Measurements from ENCODE around the gene MEGF8.
"Not testable (repeated sequence)": the region's sequence is repeated elsewhere in the genome, so short reads cannot be mapped to it uniquely, and the experiment has no call there.

The MEGF8 gene

DNA sequence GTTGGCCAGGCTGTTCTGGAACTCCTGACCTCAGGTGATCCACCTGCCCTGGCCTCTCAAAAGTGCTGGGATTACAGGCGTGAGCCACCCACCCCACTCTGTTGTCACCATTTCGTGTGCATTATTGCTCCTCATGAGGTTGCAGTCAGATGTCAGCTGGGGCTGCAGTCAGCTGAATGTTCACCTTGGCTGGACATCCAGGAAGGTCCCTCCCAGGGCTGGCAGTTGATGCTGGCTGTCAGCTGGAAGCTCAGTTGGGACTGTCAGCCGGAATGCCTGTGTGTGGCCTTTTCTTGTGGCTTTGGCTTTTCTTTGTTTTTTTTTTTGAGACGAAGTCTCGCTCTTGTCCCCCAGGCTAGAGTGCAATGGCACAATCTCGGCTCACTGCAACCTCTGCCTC, 6.6 kb downstream of the MEGF8 start:
- DNase-seq (ENCODE audit: low spot score): no peak

DNA sequence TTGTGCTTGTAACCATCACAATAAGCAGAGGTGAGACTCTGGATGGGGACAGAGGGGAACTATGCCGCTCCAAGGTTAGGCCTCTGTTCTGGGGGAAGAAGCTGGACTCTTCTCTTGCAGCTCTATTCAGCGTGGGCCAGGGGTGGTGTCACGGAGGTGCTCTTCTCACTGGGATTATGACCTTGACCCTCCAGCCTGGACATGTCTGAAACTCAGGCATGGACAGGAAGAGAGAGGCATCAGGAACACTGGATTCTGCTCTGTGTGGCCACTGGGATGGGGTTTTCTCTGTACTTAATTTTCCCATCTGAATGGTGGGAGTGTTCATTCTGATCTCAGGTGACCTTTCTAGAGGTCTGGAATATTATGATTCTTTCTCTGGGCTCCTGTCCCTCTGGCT, 7.6 kb downstream of the MEGF8 start:
- no peak for DNase-seq (ENCODE audit: low spot score)

DNA sequence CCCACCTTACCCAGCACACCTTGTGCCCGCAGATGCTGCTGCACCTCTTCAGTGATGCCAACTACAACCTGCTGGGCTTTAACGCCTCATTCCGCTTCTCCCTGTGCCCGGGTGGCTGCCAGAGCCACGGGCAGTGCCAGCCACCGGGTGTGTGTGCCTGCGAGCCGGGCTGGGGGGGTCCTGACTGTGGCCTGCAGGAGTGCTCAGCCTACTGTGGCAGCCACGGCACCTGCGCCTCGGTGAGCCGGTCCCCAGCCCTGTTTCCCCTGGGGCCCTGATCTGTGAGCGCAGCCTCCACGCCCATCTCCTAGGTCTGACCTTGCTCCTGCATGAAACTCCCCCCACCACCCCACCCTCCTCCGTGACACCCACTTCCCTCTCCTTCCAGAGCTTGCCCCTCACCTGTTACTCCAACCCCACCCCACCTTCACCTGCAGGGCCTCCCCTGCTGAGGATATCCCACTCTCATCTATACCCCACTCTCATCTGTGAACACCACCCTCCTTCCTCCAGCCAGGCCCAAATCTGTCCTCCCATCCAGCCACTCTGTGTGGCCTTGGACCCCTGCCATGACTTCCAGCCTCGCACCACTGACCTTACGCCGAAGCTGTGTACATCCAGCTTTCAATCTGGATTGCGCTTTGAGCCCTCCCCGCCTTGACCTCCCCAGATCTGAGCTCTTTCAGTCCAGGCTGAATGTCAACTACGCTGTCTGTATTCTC, 8.7 kb downstream of the MEGF8 start:
- no peak for DNase-seq (ENCODE audit: low spot score)

DNA sequence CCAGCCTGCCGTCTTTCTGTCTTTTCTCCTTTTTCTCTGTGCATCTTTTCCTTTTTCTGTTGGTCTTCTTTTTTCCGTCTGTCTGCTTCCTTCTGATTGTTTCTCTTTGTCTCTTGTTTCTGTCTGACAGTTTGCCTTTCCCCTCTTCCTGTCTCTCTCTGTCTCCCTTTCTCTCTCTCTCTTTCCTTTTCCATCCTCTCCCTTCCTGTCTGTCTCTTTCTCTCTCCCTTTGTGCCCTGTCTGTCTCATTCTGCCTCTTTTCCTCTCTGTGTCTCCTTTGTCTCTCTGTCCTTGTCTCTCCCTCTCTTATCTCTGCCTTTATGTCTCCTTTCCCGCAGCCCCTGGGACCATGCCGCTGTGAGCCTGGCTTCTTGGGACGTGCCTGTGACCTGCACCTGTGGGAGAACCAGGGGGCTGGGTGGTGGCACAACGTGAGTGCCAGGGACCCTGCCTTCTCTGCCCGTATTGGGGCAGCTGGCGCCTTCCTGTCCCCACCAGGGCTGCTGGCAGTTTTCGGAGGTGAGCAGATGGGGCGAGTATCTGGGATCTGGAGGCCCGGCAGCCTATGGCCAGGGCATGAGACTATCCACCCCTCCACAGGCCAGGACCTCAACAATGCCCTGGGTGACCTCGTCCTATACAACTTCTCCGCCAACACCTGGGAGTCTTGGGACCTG, 9.4 kb downstream of the MEGF8 start:
- no peak for DNase-seq (ENCODE audit: low spot score)

DNA sequence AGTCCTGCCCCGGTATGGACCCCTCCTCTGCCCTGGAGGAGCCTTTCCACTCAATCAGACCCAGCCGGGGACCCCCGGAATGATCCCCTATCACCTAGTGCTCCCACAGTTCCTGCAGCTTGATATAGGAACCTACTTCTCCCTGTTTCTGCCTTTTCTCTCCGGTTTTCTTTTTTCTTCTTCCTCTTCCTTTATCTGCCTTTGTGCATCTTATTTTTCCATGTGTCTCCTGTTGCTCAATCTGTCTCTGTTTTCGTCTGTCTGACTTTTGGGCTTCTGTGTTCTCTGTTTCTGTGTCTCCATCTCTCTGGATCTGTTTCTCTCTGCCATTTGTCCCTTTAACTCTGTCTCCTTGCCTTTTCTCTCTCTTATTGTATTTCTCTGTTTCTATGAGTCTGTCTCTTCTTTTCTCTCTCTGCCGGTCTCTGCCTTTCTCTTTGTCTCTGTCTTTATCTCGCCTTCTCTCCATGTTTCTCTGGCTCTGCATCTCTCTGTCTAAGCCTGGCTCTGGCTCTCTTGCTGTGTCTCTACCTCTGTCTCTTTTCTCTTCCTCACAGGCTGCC, 10.0 kb downstream of the MEGF8 start:
- DNase-seq (ENCODE audit: low spot score): no peak

DNA sequence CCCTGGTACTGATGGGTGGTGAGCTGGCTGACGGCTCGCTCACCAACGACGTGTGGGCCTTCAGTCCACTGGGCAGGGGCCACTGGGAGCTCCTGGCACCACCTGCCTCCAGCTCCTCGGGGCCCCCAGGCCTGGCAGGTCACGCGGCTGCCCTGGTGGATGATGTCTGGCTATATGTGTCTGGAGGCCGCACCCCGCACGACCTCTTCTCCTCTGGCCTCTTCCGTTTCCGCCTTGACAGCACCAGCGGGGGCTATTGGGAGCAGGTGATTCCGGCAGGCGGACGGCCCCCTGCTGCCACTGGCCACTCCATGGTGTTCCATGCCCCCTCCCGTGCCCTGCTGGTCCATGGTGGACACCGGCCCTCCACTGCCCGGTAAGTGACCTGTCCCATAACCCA, 10.5 kb downstream of the MEGF8 start:
- DNase-seq (ENCODE audit: low spot score): no peak

DNA sequence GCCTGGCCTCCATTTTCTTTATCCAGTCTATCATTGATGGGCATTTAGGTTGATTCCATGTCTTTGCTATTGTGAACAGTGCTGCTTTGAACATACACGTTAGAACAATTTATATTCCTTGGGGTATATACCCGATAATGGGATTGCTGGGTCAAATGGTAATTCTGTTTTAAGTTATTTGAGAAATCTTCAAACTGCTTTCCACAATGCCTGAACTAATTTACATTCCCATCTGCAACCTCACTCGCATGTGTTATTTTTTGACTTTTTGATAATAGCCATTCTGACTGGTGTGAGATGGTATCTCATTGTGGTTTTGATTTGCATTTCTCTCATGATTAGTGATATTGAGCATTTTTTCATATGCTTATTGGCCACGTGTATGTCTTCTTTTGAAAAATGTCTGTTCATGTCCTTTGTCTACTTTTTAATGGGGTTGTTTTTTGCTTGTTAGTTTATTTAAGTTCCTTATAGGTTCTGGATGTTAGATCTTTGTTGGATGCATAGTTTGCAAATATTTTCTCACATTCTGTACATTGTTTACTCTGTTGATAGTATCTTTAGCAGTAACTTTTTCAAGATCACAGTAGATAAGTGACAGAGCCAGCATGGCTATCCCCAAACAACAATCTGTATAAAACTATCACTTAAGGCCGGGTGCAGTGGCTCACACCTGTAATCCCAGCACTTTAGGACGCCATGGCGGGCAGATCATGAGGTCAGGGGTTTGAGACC, 13.9 kb downstream of the MEGF8 start:
- DNase-seq (ENCODE audit: low spot score): not testable (repeated sequence)

DNA sequence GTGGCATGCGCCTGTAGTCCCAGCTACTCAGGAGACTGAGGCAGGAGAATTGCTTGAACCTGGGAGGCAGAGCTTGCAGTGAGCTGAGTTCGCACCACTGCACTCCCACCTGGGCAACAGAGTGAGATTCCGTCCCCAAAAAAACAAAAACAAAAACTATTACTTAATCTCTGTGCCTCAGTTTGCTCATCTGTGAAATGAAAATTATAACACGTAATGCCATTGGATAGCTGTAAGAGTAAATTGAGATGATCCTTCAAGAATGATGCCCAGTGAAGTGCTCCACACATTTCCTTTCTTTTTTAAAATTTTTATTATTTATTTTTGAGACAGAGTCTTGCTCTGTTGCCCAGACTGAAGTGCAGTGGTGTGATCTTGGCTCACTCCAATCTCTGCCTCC, 14.5 kb downstream of the MEGF8 start:
- DNase-seq (ENCODE audit: low spot score): not testable (repeated sequence)

DNA sequence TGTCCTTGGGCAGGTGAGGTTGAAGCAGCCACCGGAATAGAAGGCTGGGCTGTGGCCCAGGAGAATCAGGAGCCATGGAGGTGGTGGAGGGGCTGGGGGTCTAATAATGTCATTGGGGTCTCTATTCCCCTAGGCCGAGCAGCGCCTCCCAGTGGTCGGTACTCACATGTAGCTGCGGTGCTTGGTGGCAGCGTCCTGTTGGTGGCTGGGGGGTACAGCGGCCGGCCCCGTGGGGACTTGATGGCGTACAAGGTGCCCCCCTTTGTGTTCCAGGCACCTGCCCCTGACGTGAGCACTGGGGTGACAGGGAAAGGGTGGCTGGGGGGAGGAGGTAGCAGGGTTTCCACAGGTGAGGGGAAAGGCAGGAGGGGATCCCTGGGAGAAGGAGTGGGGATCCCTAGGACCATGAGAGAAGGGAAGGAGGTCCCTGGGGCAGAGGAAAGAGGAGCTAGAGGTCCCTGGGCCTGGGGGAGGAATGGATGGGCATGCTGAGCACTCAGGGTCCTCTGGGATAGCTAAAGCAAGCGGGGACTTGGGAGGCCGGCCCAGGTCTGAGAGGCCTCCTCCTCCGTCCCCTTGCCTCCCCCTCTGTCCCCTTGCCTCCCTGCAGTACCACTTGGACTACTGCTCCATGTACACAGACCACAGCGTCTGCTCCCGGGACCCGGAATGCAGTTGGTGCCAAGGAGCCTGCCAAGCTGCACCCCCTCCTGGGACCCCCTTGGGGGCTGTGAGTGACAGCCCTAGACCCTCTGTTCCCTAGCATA, 18.1 kb downstream of the MEGF8 start:
- DNase-seq (ENCODE audit: low spot score): no peak

DNA sequence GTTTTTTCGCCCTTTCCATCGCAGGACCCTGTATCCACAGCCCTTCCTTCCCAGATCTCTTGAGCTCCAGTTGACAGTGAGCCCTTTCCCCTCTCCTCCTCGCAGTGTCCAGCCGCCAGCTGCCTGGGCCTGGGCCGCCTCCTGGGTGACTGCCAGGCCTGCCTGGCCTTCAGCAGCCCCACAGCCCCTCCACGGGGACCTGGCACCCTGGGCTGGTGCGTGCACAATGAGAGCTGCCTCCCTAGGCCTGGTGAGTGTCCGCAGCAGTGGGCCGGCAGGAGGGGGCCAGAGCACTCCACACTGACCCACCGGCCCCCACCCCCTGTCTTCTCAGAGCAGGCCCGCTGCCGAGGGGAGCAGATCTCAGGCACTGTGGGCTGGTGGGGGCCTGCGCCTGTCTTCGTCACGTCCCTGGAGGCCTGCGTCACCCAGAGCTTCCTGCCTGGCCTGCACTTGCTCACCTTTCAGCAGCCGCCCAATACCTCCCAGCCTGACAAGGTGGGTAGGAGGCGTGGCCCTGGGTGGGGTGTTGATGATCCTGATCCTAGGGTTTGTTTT, 19.0 kb downstream of the MEGF8 start:
- no peak for DNase-seq (ENCODE audit: low spot score)

DNA sequence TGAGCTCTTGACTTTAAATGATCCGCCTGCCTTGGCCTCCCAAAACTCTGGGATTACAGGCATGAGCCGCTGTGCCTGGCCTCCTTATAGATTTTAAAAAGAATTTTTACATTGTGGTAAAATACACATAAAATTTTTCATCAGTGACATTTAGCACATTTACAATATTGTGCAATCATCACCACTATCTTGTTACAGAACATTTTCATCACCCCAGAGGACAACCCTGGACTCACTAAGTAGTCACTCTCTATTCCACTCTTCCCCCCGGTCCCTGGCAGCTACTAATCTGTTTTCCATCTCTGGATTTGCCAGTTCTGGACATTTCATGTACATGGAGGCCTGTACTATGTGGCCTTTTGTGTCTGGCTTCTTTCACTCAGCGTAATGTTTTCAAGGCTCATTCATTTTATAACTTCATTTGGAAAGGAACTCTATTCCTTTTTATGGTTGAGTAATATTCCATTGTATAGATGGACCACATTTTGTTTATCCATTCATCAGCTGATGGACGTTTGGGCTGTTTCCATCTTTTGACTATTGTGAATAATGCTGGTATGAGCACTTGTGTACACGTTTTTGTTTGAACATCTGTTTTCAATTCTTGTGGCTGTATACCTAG, 19.9 kb downstream of the MEGF8 start:
- DNase-seq (ENCODE audit: low spot score): no peak

DNA sequence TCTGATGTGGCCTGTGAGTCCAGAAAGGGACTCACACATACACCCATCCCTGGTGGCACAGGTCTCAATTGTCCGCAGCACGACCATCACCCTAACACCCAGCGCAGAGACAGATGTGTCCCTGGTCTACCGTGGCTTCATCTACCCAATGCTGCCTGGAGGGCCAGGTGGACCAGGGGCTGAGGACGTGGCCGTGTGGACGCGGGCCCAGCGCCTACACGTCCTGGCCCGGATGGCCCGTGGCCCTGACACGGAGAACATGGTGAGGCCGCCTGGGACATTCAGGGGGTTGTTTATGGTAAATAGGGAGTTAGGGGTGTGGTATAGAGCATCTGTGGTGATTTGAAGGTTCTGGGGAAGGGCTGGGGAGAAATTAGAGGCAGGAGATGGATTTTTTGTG, 22.8 kb downstream of the MEGF8 start:
- no peak for DNase-seq (ENCODE audit: low spot score)

DNA sequence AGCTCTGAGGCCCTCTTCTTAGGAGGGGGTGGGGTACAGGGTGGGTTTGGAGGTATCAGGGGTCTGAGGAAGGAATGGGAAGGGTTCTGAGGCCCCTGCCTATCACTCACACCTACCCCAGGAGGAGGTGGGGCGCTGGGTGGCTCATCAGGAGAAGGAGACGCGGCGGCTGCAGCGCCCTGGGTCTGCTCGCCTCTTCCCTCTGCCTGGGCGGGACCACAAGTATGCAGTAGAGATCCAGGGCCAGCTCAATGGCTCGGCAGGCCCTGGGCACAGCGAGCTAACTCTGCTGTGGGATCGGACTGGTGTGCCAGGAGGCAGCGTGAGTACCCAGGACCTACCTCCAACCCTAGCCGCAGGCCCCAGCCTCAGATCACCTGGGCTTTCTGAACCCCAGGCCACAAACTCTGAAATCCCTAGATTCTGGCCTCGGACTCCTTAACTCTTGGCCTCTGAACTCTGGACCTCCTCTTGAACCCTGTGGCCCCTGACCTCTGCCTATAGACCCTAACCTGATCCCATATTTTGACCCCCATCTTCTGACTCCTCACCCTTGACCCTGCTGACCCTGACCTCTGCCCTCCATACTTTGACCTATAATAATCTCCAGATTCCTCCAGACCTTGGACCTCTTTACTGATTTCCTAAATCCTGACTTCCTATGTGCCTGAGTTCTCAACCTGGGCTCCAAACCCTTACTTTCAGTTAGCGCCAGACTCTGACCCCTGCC, 24.1 kb downstream of the MEGF8 start:
- no peak for DNase-seq (ENCODE audit: low spot score)

DNA sequence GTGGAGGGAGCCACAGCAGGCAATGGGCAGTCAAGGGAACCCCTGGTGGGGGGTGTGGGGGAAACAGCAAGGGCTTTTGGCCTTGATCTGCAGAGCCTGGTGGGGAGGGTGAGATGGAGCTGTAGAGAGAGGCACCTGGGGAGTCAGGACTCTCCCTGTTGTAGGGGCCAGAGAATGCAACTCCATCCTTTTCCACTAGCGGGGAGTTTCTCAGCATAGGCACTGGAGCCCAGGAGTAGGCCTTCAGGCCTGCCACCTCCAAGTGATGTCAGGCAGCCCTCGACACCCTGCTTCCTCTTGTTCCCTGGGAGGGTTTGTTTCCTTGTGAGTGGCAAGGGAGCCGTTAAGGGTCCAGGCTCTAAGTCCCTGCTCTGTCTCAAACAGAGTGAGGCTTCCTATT, 25.0 kb downstream of the MEGF8 start:
- no peak for DNase-seq (ENCODE audit: low spot score)

DNA sequence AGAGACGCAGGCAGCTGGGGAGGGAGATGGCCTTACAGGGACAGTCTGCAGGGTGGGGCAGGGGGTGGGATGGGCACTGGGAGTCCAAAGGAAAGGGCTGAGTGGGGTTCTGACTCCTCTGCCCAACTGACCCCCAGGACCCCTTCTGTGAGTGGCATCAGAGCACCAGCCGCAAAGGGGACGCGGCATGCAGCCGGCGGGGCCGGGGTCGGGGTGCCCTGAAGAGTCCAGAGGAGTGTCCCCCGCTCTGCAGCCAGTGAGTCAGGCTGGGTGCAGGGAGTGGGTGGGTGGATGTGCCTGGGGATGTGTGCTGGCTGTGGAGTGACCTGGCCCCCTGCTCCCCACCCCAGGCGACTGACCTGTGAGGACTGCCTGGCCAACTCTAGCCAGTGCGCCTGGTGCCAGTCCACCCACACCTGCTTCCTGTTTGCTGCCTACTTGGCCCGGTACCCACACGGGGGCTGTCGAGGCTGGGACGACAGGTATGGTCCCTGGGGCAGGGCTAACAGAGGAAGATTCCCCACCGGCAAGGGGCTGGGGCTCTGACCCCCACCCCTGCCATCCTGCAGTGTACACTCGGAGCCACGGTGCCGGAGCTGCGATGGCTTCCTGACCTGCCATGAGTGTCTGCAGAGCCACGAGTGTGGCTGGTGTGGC, 25.8 kb downstream of the MEGF8 start:
- no peak for DNase-seq (ENCODE audit: low spot score)

DNA sequence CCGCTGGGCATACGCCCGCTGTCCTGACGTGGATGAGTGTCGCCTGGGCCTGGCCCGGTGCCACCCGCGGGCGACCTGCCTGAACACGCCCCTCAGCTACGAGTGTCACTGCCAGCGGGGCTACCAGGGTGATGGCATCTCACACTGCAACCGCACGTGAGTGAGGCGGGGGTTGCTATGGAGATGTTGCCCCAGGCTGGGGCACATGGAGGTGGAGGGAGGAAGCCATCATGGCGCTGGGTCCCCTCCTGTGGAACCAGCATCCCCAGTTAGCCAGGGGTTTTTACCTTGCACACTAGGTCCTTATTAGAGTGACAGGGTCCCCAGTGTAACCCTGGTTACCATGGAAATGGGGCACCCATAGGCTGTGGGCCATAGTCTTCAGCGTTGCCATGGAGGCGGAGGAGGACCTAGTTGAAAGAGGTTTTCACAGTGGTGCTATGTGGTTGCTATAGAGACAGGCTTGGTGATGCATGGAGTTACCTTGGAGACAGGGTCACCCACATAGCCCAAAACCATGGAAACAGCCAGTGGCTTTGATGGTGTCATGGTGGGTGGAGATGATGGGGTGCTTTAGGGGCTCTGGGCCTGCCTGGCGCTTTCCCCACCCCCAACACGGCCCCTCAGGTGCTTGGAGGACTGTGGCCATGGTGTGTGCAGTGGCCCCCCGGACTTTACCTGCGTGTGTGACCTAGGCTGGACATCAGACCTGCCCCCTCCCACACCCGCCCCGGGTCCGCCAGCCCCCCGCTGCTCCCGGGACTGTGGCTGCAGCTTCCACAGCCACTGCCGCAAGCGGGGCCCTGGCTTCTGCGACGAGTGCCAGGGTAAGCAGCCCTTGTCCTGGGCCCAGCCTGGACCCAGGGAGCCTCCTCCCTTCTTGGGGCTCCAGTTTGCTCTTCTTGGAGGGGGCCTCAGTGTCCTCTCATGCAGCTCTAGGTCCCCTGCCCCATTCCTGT, 27.1 kb downstream of the MEGF8 start:
- DNase-seq (ENCODE audit: low spot score): peak; percentile 46

DNA sequence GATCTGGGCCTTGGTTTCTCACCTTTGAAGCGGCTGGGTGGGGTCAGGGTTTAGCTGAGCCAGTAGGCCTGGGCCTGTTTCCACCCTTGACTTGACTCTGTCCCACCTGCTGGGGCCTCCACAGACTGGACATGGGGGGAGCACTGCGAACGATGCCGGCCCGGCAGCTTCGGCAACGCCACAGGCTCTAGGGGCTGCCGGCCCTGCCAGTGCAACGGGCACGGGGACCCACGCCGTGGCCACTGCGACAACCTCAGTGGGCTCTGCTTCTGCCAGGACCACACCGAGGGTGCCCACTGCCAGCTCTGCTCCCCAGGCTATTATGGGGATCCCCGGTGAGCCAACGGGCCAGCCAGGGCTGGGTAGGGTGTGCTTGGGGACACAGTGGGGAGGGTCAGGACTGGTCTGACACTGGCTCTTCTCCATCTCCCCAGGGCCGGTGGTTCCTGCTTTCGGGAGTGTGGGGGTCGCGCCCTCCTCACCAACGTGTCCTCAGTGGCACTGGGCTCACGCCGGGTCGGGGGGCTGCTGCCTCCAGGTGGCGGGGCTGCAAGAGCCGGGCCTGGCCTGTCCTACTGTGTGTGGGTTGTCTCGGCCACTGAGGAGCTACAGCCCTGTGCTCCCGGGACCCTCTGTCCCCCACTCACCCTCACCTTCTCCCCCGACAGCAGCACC, 28.0 kb downstream of the MEGF8 start:
- no peak for DNase-seq (ENCODE audit: low spot score)

DNA sequence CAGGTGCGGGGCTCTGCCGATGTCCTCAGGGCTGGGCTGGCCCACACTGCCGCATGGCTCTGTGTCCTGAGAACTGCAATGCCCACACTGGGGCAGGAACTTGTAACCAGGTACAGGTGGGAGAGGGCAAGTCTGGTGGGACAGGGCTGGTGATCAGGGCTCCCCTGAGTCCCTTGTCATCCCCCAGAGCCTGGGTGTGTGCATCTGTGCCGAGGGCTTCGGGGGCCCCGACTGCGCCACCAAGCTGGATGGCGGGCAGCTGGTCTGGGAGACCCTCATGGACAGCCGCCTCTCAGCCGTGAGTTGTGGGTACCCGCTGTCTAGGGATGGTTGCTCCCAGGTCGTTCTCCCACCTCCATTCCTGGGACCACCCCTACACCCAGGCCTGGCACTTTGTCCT, 30.5 kb downstream of the MEGF8 start:
- DNase-seq (ENCODE audit: low spot score): no peak
